ENCODE measurements around the gene NIM1K. TPM values are rescaled to one million over a fixed set of nuclear protein-coding genes. Genes with fewer than 3 reads are reported as not detected.
A peak's percentile ranks its signal among the peaks of the same experiment; 100 is the strongest.

Gene NIM1K
- total and polyA plus RNA-seq, 2 of the 13 experiments (the other 11 are each of a cell fraction or from before 2014, with no cell fraction given), result 0.04 TPM; not detected in 1

GRCh38 chr5:43191740-43192557 is at the start of gene NIM1K (continued):
- TF ChIP-seq, protein P1, sequence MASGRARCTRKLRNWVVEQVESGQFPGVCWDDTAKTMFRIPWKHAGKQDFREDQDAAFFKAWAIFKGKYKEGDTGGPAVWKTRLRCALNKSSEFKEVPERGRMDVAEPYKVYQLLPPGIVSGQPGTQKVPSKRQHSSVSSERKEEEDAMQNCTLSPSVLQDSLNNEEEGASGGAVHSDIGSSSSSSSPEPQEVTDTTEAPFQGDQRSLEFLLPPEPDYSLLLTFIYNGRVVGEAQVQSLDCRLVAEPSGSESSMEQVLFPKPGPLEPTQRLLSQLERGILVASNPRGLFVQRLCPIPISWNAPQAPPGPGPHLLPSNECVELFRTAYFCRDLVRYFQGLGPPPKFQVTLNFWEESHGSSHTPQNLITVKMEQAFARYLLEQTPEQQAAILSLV (CRISPR knock-in tag; IDR thresholded peaks at IDR 0.05; ENCODE audit: borderline replicate concordance), result no peak
- TF ChIP-seq PAX8 (CRISPR knock-in tag; IDR thresholded peaks at IDR 0.05; ENCODE audit: borderline replicate concordance) (no peak), MBD4 (IDR thresholded peaks at IDR 0.05; ENCODE audit: borderline replicate concordance, low read length) (no peak), ZNF282 (IDR thresholded peaks at IDR 0.05; ENCODE audit: partially characterized antibody) (no peak), PAXIP1 (CRISPR knock-in tag; conservative IDR thresholded peaks at IDR 0.05) (0 out of 2 replicates have a peak, but pooled peaks have one; percentile 12), ZNF614 (CRISPR knock-in tag; IDR thresholded peaks at IDR 0.05; ENCODE audit: borderline replicate concordance) (no peak), HMGXB4 (CRISPR knock-in tag; IDR thresholded peaks at IDR 0.05; ENCODE audit: borderline replicate concordance in 1 of 2, low read depth in 1 of 2) (no peak), ZNF333 (CRISPR knock-in tag; IDR thresholded peaks at IDR 0.05; ENCODE audit: borderline replicate concordance) (0 out of 2 replicates have a peak, but pooled peaks have one; percentile 15), KDM2A (CRISPR knock-in tag; IDR thresholded peaks at IDR 0.05; ENCODE audit: borderline replicate concordance, low read depth) (no peak), TAF1 (CRISPR knock-in tag; IDR thresholded peaks at IDR 0.05) (no peak), EZH2 (conservative IDR thresholded peaks at IDR 0.05; ENCODE audit: low read depth, low read length) (no peak), SALL2 (CRISPR knock-in tag; IDR thresholded peaks at IDR 0.05) (no peak; the same call in 1 of the 2 replicates), SRY (CRISPR knock-in tag; IDR thresholded peaks at IDR 0.05) (no peak), ZNF460 (CRISPR knock-in tag; IDR thresholded peaks at IDR 0.05; ENCODE audit: borderline replicate concordance) (no peak)
- TF ChIP-seq, protein P2, sequence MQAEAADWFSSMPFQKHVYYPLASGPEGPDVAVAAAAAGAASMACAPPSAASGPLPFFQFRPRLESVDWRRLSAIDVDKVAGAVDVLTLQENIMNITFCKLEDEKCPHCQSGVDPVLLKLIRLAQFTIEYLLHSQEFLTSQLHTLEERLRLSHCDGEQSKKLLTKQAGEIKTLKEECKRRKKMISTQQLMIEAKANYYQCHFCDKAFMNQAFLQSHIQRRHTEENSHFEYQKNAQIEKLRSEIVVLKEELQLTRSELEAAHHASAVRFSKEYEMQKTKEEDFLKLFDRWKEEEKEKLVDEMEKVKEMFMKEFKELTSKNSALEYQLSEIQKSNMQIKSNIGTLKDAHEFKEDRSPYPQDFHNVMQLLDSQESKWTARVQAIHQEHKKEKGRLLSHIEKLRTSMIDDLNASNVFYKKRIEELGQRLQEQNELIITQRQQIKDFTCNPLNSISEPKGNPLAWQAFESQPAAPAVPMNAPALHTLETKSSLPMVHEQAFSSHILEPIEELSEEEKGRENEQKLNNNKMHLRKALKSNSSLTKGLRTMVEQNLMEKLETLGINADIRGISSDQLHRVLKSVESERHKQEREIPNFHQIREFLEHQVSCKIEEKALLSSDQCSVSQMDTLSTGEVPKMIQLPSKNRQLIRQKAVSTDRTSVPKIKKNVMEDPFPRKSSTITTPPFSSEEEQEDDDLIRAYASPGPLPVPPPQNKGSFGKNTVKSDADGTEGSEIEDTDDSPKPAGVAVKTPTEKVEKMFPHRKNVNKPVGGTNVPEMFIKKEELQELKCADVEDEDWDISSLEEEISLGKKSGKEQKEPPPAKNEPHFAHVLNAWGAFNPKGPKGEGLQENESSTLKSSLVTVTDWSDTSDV (CRISPR knock-in tag; IDR thresholded peaks at IDR 0.05), result 0 out of 2 replicates have a peak, but pooled peaks have one; percentile 61
- TF ChIP-seq, protein P3, sequence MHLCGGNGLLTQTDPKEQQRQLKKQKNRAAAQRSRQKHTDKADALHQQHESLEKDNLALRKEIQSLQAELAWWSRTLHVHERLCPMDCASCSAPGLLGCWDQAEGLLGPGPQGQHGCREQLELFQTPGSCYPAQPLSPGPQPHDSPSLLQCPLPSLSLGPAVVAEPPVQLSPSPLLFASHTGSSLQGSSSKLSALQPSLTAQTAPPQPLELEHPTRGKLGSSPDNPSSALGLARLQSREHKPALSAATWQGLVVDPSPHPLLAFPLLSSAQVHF (CRISPR knock-in tag; IDR thresholded peaks at IDR 0.05), result no peak
